PFSK-1 (cell line): ENCODE measurements around the gene CCDC24.

Experiments used
- FOXP2 ChIP-seq: optimal IDR thresholded peaks from 2 replicates; pipeline ENCODE3; 2011; ENCODE audit warnings: borderline replicate concordance, control low read depth, inconsistent platforms; ENCODE audit not compliant: insufficient read depth; ENCODE audit errors: extremely low read length, extremely low read depth
- POLR2AphosphoS5 ChIP-seq: IDR thresholded peaks from 2 replicates; pipeline ENCODE4 v1.6.1; 2012; ENCODE audit warnings: low read depth, mild to moderate bottlenecking, control low read depth, low read length, moderate library complexity
- REST ChIP-seq, 2 experiments: IDR thresholded peaks; 2 replicates each; pipeline versions ENCODE4 v1.6.1 to v1.8.0; 2011 to 2012; ENCODE audit warnings: low read depth in 2 of 2, low read length in 2 of 2, control low read depth in 1 of 2, inconsistent platforms in 1 of 2, mild to moderate bottlenecking in 1 of 2, moderate library complexity in 1 of 2; ENCODE audit not compliant: insufficient read depth in 1 of 2
- SIN3A ChIP-seq: IDR thresholded peaks from 2 replicates; pipeline ENCODE4 v1.6.1; 2012; ENCODE audit warnings: mild to moderate bottlenecking, low read length, moderate library complexity, borderline replicate concordance; ENCODE audit not compliant: insufficient read depth
- TAF1 ChIP-seq: IDR thresholded peaks from 2 replicates; pipeline ENCODE4 v1.6.1; 2012; ENCODE audit warnings: low read length, control low read depth, borderline replicate concordance; ENCODE audit not compliant: insufficient read depth

The CCDC24 gene

GRCh38 chr1:43947061-43947873 is 44.1 kb upstream of the CCDC24 start:
- no peak for TF ChIP-seq REST (IDR thresholded peaks at IDR 0.05; ENCODE audit: insufficient read depth in 1 of 2, low read depth in 2 of 2, low read length in 2 of 2)
- no peak for TF ChIP-seq TAF1
- TF ChIP-seq FOXP2: no peak
- TF ChIP-seq SIN3A: no peak
- TF ChIP-seq POLR2AphosphoS5: no peak

DNA sequence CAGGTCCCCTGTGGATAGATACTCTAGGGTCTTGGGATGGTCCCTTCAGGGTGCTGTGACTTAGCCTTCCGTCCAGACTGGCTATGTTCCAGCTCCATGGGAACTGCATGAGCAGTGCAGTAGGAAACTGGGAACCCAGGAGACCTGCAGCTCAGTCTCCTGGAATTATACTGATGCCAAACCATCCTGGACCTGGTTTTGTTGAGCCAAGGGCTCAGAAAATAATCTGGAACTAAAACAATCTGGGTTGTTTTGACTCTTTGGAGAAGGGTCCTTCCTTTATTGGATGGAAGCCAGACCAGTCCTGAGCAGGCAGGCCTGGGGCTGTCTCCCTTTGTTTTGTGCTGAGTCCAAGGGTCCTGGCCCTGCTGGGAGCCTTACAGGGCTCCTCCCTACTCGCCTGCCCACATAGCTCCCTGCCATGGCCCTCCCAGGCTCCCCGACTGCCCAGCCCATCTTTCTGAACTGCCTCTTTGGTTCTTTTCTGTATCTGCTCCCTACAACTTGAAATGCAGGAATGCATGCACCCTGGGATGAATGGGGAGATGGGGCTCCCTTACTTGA is 43.4 kb upstream of the CCDC24 start:
- TF ChIP-seq SIN3A: no peak

DNA sequence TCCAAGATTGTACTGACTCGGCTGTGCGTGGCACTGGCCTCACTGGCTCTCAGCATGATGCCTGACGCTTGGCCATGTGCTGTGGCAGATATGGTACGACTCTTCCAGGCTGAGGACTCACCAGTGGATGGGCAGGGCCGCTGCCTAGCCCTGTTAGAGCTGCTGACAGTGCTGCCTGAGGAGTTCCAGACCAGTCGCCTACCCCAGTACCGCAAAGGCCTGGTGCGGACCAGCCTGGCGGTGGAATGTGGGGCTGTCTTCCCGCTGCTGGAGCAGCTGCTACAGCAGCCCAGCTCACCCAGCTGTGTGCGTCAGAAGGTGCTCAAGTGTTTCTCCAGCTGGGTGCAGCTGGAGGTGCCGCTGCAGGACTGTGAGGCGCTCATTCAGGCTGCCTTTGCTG is 41.7 kb upstream of the CCDC24 start:
- TF ChIP-seq REST (IDR thresholded peaks at IDR 0.05; ENCODE audit: insufficient read depth in 1 of 2, low read depth in 2 of 2, low read length in 2 of 2): no peak
- TF ChIP-seq FOXP2: no peak
- TF ChIP-seq SIN3A: no peak
- TF ChIP-seq POLR2AphosphoS5: no peak
- no peak for TF ChIP-seq TAF1

GRCh38 chr1:43951021-43951985 is 40.1 kb upstream of the CCDC24 start:
- TF ChIP-seq REST (IDR thresholded peaks at IDR 0.05; ENCODE audit: insufficient read depth in 1 of 2, low read depth in 2 of 2, low read length in 2 of 2) (no peak), POLR2AphosphoS5 (no peak), TAF1 (no peak)

DNA sequence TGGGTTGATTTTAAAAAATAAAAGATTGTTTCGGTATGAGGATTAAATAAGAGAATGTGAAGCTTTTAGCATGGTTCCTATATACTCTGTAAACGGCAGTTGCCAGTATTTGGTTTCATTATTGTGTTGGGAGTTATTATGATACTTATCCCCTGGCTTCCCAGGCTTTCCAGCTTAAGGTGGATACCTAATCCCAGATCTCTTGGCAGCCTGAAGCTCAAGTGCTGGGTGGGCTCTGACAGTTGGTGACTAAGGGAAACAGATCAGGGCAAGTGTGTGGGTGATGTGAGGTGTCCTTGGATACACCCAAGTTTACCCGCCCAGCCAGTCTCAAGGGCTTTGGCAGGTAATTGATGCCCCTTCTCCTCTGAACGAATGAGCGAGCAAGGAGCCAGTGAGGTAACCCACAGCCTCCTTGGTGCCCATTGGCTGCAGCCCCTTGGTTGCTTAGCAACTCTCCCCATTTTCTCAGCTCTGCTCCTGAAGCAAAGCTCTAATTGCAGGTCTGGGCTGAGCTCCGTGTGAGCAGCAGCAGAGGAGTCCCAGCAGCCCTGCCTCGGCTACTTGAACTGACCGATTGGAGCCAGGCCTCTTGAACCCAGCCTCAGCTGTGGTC is 38.6 kb upstream of the CCDC24 start:
- no peak for TF ChIP-seq POLR2AphosphoS5
- no peak for TF ChIP-seq REST (IDR thresholded peaks at IDR 0.05; ENCODE audit: insufficient read depth in 1 of 2, low read depth in 2 of 2, low read length in 2 of 2)
- TF ChIP-seq FOXP2: no peak
- TF ChIP-seq TAF1: no peak
